GM23248 (cell line): ENCODE data around the gene MRGPRD.

Source experiments
- EZH2 ChIP-seq: fragments of 200-600 bp; sonication (generic); IDR thresholded peaks from 2 replicates; pipeline ENCODE4 v1.6.1; 2018; ENCODE audit warnings: antibody characterized with exemption, mild to moderate bottlenecking; ENCODE audit not compliant: insufficient read depth, poor library complexity, severe bottlenecking
- EZH2phosphoT487 ChIP-seq: fragments of 200-600 bp; sonication (generic); IDR thresholded peaks from 2 replicates; pipeline ENCODE4 v1.6.1; 2018; ENCODE audit warnings: antibody characterized with exemption, moderate library complexity, mild to moderate bottlenecking, low read depth; ENCODE audit not compliant: insufficient read depth

GRCh38 chr11:68987211-68987610 is 6.4 kb upstream of the MRGPRD start:
- TF ChIP-seq EZH2 (no peak), EZH2phosphoT487 (no peak)
